ENCODE data around the gene EGFL7. TPM values are rescaled to one million over a fixed set of nuclear protein-coding genes. Genes with fewer than 3 reads are reported as not detected.
A peak's percentile ranks its signal among the peaks of the same experiment; 100 is the strongest.

EGFL7 gene
- total and polyA plus RNA-seq, 9 donors = 0.18 to 113 (median 43.4) TPM

- TF ChIP-seq EP300 (IDR thresholded peaks at IDR 0.05) = no peak
- TF ChIP-seq CTCF (IDR thresholded peaks at IDR 0.05) = no peak
- no peak for TF ChIP-seq POLR2A (IDR thresholded peaks at IDR 0.05)
- Histone ChIP-seq H3K9me3 (no peaks in the 10 kb centered on the region), H3K4me1 (ENCODE audit: insufficient read depth) (no peaks in the 10 kb centered on the region), H3K27ac (no peak overlapping the region), H3K27me3 (no peaks in the 10 kb centered on the region), H3K36me3 (no peaks in the 10 kb centered on the region), H3K4me3 (no peak overlapping the region)
- no peak for DNase-seq
- WGBS, 3 donors = 86 to 92% (median 88%) methylated on average over 7 of the region's 7 CpGs
- intact Hi-C loops (cut with DNase I) = no loop called here
Measured at GRCh38 chr9:136685216-136685615, 22.5 kb downstream of the EGFL7 start.

DNA sequence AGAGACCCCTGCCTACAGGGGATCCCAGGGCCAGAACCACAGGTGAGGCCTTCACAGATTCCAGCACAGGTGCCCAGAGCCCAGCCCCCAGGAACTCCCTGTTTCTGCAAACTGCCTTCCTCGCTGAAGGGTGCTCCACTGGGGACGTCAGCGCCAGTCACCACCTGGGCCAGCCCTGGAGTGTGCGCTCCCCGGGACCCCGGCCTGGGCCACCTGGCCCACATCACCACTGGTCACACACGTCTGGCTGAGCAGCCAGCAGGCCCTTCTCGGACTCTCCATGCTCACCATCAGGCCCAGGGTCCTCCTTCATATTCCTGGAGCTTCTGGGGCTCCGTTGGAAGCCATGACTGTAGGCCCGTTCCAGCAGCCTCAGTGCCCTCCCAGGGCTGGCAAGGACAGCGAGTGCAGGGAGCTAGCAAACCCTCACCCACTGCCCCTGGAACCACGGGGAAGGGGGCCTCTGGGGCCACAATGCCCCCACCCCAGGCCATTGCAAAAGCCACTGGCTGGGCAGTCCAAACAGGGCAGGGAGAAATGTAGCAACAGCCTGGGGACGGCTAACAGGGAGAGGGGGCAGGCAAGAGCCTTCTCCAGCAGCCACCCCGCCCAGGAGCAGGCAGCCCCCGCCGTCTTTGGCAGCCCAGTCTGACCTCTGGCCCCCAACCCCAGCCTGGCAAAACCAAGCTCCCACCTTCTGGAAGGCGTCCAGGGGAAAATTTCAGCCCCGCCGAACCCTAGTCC is 23.2 kb downstream of the EGFL7 start:
- TF ChIP-seq POLR2A (IDR thresholded peaks at IDR 0.05) (no peak), CTCF (IDR thresholded peaks at IDR 0.05) (no peak), EP300 (IDR thresholded peaks at IDR 0.05) (no peak)
- DNase-seq = peak in 2 of 5 donors; percentile 57 to 58
- H3K36me3 ChIP-seq = no peaks in the 10 kb centered on the region
- H3K27me3 ChIP-seq = no peaks in the 10 kb centered on the region
- no peaks in the 10 kb centered on the region for H3K9me3 ChIP-seq
- peak overlapping the region; percentile 57 for H3K4me3 ChIP-seq
- no peak overlapping the region for H3K27ac ChIP-seq
- H3K4me1 ChIP-seq (ENCODE audit: insufficient read depth) = no peaks in the 10 kb centered on the region
- intact Hi-C loops (cut with DNase I) = no loop called here
- WGBS, 3 donors = 21 to 48% (median 44%) methylated on average over 11 to 19 of the region's 19 CpGs

- no peaks in the 10 kb centered on the region for H3K4me1 ChIP-seq (ENCODE audit: insufficient read depth)
- DNase-seq = no peak
- no peak overlapping the region for H3K27ac ChIP-seq
- intact Hi-C loops (cut with DNase I) = no loop called here
- TF ChIP-seq POLR2A (IDR thresholded peaks at IDR 0.05) (no peak), CTCF (IDR thresholded peaks at IDR 0.05) (no peak), EP300 (IDR thresholded peaks at IDR 0.05) (no peak)
- H3K9me3 ChIP-seq = no peaks in the 10 kb centered on the region
- peak overlapping the region; percentile 57 for H3K4me3 ChIP-seq
- no peaks in the 10 kb centered on the region for H3K27me3 ChIP-seq
- 1 to 5% (median 3%) methylated on average over 10 to 20 of the region's 20 CpGs for WGBS, 3 donors
- H3K36me3 ChIP-seq = no peaks in the 10 kb centered on the region
Measured at GRCh38 chr9:136686534-136686793, 23.7 kb downstream of the EGFL7 start.

DNA sequence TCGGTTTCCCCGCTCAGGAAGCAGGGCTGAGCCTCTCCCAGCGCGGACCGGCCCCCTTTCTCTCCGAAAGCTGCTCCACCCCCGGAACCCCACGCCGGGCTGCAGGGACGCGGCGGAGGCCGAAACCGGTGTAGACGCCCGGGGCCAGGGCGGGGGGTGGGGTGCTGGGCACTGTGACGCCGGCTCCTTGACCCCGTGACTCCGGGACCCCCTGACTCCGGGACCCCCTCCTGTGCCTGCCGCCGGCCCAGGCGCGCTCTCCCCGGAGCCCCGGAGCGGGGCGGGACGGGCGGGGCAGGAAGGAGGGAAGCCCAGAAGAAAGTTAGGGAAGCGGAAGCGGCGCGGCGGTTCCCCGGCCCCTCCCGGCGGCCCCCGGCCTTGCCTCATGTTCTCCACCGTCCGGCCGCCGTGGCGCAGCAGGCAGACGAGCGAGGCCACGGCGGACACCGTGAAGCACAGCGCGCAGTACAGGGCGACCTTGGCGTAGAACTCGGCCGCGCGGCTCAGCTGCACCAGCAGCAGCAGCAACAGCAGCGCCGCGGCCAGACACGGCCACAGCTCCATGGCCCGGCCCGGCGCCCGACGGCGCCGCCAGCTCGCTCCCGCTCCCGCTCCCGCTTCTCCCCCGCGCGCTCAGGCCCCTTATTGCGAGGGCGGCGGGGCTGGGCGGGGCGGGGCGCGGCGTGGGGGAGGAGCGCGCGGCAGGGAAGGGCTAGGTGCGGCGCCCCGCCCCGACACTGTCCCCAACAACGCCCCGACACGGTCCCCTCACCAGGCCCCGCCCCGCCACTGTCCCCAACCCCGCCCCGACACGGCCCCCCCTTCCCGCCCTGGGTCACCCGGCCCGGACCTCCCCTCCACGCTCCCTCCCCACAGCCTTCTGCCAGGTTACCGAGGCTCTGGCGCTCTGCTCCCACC is 24.3 kb downstream of the EGFL7 start, which contains the start of gene AGPAT2:
AGPAT2 (minus strand) TSS at position 664 of the 918 bp plus-strand sequence; CDS start at position 564, 100 bp downstream.
- Histone ChIP-seq H3K27me3 (no peaks in the 10 kb centered on the region), H3K27ac (peak within 1 kb of the TSS in 1 of 2 donors; percentile 22), H3K36me3 (no peaks in the 10 kb centered on the region), H3K4me3 (peak within 1 kb of the TSS; percentile 57), H3K4me1 (ENCODE audit: insufficient read depth) (no peaks in the 10 kb centered on the region), H3K9me3 (no peaks in the 10 kb centered on the region)
- intact Hi-C loops (cut with DNase I) = no loop called here
- WGBS, 3 donors = 0 to 1% (median 1%) methylated on average over 16 to 105 of the region's 106 CpGs
- TF ChIP-seq POLR2A (IDR thresholded peaks at IDR 0.05) (peak; percentile 21), EP300 (IDR thresholded peaks at IDR 0.05) (no peak)
- peak; percentile 64 to 81 (median 69) for DNase-seq

Data from ovary (tissue), 9 donors.